AG08396 (cell line): ENCODE results near the gene JAKMIP3.

ENCODE experiments used
- DNase-seq: peaks from one replicate; pipeline ENCODE4 v3.0.0; 2012; ENCODE audit warnings: low spot score, mixed read lengths

JAKMIP3 gene

DNA sequence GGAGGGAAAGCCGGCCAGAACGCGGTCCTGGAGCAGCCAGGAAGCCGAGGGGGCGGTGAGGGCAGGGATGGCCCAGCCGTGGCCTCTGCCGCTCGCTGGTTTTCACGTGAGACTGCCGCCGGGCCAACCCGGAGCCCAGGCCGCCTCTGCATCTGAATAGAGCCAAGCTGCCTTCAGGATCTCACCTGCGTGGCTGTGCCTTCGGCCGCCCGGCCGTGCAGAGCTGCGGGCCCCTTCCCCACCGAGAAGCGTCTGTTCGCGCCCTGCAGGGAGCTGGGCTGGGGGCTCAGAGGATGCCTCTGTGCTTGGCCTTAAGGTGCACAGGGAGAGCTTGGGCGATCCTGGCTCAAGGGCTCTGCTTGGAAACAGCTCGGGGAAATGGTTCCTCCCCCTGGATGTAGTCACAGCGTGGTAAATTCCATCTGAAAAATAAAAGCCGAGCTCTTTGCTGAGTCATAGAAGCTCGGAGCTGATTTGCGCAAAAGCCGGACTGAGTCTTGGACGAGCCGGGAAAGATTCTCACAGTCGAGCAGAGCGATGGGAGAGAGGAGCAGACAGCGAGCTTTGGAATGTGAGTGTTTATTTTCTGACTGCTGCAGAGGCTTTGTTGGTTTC is at the start of gene JAKMIP3:
Gene JAKMIP3 (plus strand): TSS at position 456 of the 615 bp plus-strand sequence. CDS start 38,863 bp downstream, outside the sequence.
- DNase-seq: peak; percentile 94

GRCh38 chr10:132016514-132016913 is 49.2 kb upstream of the JAKMIP3 start:
- DNase-seq: no peak

DNA sequence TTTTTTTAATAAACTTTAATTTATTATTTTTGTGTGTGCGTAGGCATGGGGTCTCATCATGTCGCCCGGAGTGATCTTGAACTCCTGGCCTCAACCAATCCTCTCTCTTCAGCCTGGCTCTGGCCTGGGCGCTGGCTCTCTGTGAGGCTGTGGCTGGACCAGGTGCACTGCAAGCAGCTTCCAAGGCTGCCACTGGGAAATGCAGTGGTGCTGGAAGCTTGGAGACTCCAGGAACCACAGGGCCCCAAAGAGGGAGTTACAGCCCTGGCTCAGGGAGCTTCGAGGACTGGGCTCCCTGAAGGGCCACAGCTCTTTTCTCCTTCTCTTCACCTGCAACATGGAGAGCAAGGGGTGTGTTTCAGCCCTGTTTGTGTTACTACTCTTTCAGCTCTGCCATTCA is 47.3 kb upstream of the JAKMIP3 start:
- no peak for DNase-seq

DNA sequence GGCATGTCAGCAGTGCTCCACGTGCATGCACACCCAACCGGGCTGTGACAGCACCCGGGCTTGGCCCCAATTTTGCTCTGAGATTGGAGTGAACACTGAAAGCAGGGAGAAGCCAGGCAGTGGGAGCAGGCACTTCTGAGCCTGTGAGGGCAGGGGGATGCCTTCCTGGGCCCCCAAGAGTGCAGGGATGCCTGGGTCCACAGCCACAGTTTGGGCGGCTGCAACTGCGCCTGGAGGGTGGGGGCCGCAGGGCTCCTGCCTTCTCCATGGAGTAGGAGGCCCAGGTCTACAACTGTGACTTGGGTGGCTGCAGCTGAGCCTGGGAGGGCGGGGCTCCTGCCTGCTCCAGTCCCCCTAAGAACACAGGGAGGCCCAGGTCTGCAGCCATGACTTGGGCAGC is 46.4 kb upstream of the JAKMIP3 start:
- no peak for DNase-seq

- DNase-seq: no peak
Measured at GRCh38 chr10:132020456-132020855, 45.3 kb upstream of the JAKMIP3 start.

- no peak for DNase-seq
Measured at GRCh38 chr10:132021046-132021445, 44.7 kb upstream of the JAKMIP3 start.

DNA sequence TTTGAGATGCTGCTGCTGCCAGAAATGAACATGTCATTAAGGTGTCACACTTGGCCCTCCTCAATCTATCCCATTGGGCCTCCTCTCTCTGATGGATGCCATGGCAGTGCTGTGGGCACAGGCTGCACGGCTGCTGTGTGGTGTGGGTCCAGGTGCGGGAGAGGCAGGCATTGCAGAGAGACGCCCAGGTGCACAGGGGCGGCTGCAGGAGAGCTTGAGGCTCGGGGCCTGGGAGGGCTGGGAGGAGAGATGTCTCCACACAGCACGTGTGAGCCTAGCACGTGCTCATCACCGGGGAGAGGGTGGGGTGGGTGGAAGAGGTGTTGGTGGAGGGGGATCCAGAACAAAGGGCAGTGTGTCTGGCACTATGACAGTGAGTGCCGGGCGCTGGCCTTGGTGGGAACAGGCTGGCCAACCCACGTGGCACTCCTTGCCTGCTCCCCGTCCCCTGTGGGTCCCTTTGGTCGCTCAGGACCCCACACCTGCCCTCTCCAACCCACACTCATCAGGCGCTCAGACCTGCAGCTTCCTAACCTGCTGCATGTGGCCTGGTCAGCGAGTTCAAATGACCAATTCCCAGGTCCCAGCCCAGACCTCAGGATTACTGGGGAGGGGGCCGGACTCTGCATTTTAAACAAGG is 44.1 kb upstream of the JAKMIP3 start:
- no peak for DNase-seq

DNA sequence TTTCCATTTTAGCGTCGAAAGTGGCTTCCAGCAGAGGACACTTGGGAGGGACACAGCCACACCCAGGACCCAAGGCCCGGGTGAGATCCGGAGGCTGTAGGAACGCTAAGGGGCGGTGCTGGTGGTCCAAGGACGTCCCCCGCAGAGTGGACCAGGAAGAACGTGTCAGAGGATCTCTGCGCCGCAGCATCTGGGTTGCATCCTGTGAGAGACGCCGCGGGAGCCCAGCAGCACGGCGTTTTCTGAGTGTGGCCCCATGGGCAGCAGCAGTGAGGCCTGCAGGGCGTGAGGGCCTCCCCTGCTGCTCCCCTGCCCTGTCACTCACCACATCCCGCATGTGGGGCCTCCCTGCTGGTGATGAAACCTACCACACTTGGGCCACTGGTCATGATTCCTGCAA is 43.5 kb upstream of the JAKMIP3 start:
- no peak for DNase-seq

DNA sequence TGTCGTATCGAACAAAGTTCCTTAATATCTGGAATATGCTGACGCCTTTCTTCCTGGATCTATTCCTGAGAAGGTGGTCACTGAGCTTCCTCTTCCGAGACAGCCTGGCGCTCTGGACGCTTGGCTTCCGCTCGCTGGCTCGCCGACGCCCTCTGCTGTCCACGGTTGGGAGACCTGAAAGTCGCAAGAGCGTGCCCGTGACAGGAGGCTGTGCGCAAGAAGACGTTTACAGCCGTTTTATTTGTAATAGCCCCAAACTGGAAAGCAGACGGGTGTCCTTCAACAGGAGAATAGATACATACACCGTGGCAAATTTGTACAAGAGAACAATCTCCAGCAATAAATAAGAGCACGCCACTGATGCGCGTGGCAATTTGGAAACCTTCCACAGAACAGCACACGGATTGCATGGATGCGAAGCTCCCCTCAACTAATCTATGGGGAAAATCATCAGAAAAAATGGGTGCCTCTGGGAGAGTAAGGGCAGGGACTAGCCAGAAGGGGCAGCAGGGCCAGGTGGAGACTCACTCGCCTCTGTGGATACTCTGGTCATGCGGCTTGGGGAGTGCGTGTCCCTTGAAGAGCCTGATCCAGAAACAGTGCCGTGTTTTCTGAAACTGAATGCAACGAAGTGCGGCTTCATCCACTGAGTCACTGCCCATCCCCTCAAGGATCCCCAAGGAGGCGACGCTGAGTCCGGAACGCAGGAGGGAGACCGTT is 42.5 kb upstream of the JAKMIP3 start:
- peak; percentile 88 for DNase-seq

DNA sequence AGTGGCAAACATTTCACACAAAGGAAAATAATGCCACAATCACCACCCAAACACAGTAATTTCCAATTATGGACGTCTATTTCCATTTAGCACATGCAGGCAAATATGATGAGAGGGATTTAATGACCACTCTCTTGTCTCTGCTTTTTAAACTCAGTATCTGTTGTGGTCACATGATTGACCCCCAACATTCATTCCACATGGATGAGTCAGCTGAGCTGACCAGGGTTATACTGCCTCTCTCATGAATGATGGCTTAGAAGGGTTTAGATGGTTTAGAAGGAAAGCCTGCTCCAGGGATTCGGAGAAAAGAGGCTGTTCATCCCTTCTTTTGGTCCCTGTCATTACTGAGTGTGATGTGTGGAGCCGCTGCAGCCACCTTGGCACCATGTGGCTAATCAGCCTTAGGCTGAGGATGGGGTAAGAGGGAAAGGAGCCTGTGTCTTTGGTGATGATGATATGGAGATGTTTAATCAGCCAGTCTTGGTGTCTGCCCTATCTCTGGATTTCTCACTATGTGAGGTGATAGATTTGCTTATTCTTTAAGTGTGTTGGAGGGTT is 38.2 kb upstream of the JAKMIP3 start:
- DNase-seq: peak; percentile 43

- no peak for DNase-seq
Measured at GRCh38 chr10:132028706-132029105, 37.0 kb upstream of the JAKMIP3 start.

DNA sequence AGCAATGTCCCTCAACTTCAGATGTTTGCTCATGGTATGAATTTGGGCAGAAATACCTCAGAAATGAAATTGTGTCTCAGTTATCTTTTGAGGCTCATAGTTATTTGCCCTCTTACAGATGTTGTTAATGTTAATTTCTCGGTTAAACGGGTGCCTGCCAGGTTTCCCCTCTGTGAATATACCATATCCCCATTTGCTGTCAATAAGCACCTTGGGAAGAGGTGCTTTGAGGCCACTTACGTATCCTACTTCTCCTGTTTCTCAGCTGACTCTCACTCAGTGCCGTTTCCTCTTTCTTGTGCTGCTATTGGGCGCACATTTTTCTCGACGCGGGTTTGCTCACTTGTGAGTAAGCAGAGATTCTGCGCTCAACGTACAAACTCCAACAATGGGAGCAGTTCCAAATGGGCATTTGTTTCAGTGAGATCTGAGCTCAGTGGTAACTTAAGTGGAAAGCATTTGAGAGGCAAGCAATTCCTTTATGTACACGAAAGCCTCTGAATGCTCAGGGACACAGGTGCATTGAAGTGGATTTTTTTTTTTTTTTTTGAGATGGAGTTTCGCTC is 34.8 kb upstream of the JAKMIP3 start:
- DNase-seq: no peak

DNA sequence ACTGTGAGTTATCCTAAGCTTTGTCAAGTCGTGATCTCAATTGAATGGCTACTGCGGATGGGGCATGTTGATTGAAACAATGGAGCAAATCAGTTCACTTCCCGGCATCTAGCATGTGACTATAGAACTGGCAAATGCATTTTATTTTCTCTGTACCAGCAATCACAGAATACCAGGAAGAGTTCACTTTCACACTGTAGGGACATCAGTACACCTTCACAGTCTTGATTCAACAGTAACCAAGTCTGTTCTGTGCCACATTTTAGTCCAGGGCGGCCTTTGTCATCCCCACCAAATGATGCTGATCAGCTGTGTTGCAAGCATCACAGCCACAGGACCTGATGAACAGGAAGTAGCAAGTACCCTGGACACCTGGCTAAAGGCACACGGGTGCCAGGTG is 32.1 kb upstream of the JAKMIP3 start:
- DNase-seq: no peak

DNA sequence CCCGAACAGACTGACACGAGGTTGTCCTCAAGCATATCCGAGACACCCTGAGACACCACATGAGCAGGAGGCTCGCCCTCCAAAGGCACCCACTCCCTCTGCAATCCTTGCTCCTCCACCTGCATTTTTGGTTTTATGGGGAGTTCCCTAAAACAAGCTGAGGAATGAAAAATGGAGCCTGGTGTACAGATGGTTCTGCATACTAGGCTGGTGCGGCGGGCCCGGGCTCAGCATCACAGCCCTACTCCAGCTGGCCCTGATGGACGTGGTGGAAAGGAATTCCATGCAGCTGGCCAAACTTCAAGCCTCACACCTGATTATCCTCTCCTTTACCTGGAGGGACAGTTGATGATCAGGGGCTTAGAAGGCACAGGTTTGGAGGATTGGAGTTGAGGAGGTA is 30.3 kb upstream of the JAKMIP3 start:
- no peak for DNase-seq

GRCh38 chr10:132036153-132036886 is 29.4 kb upstream of the JAKMIP3 start:
- DNase-seq: peak; percentile 48

- no peak for DNase-seq
Measured at GRCh38 chr10:132036887-132037675, 28.7 kb upstream of the JAKMIP3 start.

DNA sequence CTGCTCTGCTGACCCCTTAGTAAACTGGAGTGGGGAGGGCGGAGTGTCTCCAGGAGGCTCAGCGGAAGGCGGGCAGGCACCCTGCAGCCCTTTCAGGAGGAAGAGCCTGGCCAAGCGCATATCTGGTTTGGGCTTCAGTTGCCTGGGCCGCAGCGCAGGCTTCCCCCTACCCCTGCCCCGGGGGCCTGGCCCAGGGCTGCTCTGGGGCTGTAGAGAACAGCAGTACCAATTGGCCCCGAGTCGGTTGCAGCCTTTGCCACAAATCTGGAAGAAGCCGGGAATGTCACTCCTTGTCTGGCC is 28.1 kb upstream of the JAKMIP3 start:
- no peak for DNase-seq

GRCh38 chr10:132039371-132039770 is 26.4 kb upstream of the JAKMIP3 start:
- no peak for DNase-seq

GRCh38 chr10:132040046-132040445 is 25.7 kb upstream of the JAKMIP3 start:
- DNase-seq: no peak

- DNase-seq: no peak
Measured at GRCh38 chr10:132041340-132041739, 24.4 kb upstream of the JAKMIP3 start.
